GM23248 (cell line): ENCODE results near the gene GMPPA.

Experiments
- EZH2 ChIP-seq: fragments of 200-600 bp; sonication (generic); IDR thresholded peaks from 2 replicates; pipeline ENCODE4 v1.6.1; 2018; ENCODE audit warnings: antibody characterized with exemption, mild to moderate bottlenecking; ENCODE audit not compliant: insufficient read depth, poor library complexity, severe bottlenecking
- EZH2phosphoT487 ChIP-seq: fragments of 200-600 bp; sonication (generic); IDR thresholded peaks from 2 replicates; pipeline ENCODE4 v1.6.1; 2018; ENCODE audit warnings: antibody characterized with exemption, moderate library complexity, mild to moderate bottlenecking, low read depth; ENCODE audit not compliant: insufficient read depth

DNA sequence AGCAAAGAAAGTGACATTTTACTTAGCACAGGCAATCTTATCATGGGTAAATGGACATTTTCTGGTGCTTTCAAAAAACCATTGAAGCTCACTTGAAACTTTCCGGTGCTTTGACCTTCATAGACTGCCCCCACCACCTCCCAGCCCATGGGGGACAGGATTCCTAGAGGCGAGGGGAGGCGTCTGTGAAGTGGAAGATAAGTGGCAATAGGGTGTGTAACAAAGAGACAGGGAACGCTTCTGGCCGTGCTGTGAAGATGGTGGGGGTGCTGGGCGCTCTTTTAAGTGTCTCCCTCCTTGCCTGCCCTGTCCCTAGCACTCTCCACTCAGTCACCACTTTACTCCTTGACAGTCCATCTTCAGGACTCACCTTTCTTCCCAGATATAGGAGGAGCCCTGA is 23.4 kb upstream of the GMPPA start:
- TF ChIP-seq EZH2 (no peak), EZH2phosphoT487 (no peak)
